Amygdala (tissue), 56 donors: Measurements from ENCODE around the gene PPP1R27.

Experiments used
- DNase-seq, 56 donors: peaks; one replicate each; lab custom pipeline; 2025; lab: John Stamatoyannopoulos, UW

Gene PPP1R27

GRCh38 chr17:81823820-81824550 is 10.9 kb downstream of the PPP1R27 start:
- no peak for DNase-seq

DNA sequence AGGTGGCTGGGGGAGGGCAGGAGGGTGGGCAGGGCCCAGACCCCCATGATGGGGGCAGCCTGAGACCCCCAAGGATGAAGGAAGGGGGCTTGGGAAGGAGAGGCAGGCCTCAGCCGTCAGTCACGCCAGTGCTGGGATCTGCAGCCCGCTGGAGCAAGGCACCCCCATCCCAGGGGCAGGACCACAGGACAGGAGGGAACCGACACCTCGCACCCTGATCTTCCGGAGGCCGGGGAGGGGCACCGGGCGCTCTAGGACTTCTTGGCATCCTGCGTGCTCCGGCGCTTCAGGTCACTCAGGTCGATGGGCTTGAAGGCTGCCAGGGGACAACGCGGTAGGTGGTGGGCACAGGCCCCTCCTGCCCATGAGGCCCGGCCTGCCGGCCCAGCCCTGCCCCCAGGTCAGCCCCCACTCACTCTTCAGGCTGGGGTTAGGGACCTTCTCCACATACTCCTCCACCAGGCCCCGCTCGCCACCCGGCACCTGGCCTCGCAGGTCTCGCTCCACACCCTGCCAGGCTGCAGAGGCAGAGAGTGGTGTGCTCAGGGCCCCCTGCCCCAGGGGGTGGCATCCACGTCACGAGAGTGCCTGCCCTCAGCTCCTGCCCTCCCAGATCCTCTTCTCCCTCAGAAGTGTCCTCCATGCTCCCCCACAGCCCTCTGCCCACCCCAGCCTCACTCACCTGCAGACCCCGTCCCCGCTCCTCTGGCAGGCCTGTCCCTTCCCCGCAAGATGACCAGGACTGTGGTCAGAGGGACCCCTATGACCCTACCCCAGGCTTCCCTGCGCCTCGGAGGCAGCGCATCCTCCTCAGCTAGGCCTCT is 11.6 kb downstream of the PPP1R27 start:
- no peak for DNase-seq

- DNase-seq = no peak
Measured at GRCh38 chr17:81822312-81822637, 12.6 kb downstream of the PPP1R27 start.

GRCh38 chr17:81821603-81822311 is 13.1 kb downstream of the PPP1R27 start:
- peak in 44 of 56 donors; percentile 5 to 77 (median 37) for DNase-seq

DNA sequence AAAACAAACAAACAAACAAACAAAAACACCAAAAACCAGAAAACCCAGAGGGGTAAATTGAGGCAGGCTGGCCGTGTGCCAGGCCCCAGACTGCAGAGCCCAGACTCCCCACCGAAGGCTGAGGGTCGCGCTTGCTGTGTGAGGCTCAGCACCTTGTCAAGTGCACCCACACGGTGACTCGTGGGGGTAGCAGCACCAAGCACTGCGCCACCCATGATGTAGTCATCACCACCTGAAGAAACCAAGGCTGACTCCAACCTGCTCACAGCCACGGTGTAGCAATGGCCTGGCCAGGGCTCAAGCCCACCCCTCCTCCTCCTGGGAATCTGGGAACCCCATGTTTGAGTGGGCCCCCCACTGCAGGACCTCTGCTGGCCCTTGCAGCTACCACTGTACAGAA is 13.7 kb downstream of the PPP1R27 start:
- no peak for DNase-seq

DNA sequence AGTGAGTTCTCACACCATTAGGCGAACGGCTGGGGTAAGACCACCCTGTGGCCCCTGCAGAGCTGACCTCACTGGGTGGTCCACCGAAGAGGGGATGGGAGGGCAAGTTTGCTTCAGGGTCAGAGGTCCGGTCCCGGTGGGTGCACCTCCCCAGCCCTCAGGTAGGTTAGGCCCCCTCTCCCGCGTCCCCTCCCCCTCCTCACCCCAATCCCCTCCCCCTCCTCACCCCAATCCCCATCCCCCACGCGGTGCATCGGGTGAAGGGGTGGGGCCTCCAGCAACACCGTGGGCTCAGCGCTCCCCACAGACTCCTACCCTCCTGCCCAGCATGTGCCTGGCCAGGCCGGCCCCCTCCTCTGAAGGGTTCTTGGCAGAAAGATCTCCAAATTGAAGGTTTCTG is 15.1 kb downstream of the PPP1R27 start:
- no peak for DNase-seq

GRCh38 chr17:81817758-81818147 is 17.1 kb downstream of the PPP1R27 start:
- no peak for DNase-seq

DNA sequence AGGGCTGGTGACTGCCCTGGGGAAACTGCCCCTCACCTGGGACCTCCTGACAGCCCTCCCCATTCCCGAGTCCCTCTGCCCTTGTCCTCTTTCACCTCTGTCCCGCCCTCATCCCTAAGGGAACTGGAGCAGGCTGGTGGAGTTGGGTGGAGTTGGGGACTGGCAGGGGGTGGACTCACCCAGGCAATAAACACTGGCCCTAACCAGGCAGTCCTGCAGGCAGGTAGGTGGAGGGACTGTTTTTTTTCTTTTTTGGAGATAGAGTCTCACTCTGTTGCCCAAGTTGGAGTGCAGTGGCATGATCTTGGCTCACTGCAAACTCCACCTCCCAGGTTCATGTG is 19.2 kb downstream of the PPP1R27 start:
- no peak for DNase-seq

DNA sequence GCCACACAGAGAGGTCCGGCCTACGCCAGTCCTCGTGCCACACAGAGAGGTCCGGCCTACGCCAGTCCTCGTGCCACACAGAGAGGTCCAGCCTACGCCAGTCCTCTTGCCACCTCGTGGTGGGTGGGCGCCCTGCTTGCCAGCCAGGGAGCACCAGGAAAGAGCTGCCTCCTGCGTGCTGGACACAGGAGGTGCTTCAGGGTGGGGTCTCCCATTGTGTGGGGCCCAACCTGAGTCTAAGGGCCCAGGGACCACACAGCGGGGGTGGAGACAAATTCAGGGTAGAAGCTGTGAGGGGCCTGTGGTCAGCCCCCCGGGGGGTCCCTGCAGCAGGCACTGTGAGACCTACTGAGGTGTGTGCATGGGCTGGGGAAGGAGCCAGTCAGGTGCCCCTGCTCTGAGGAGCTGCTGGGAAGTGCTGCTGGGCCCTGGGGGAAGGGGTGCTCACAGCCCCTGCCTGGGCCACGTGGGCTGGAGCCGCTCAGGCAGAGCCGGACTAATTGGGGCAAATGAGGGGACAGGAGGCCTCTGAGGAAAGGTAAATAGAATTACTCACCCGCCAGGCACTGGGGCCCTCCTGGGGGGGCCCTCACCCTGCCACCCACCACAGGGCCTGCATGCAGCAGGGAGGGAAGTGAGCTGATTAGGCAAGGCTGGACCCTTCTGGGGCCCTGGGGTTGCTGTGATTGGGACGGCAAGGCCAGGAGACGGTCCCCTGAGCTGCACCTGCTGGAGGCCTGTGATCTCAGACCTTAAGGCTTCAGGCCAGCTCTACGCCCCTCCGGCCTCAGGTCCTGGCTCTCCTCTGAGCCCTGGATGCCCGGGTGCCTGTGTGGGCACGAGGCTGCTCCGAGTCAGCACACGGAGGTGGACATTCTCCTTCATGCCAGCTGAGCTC is 19.9 kb downstream of the PPP1R27 start:
- DNase-seq = no peak

DNA sequence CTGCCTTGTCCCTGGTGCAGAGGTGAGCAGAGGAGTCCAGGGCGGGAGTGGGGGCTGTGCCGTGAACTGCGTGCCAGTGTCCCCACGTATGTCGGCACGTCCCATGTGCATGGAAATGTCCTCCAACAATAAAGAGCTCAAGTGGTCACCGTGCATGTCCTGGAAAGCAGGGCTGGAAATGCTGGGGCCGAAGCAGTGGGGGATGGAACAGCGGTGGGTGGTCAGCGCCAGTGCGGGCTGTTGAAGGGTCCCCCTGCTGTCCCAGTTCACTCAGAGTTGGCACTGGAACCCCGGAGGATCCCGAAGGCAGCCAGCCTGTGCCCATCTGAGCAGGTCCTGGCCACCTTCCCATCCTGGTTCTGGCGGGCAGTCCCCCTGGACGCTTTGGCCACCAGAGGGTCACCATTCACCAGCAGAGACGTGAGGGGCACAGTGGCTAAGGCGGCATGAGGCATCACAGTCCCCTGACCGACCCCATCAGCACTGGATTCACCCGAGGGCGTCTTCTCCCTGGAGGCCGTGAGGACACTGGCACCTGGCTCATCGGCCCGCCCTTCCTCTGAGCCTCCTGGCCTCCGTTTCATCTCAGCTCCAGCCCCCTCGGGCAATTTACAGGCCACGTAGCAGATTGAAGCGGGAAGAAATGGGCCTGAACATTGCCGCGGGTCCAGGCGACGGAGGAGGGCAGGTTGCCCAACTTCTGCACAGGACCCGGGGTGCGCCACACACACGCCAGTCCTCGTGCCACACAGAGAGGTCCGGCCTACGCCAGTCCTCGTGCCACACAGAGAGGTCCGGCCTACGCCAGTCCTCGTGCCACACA is 20.8 kb downstream of the PPP1R27 start:
- DNase-seq = no peak

GRCh38 chr17:81813371-81813684 is 21.5 kb downstream of the PPP1R27 start:
- no peak for DNase-seq

DNA sequence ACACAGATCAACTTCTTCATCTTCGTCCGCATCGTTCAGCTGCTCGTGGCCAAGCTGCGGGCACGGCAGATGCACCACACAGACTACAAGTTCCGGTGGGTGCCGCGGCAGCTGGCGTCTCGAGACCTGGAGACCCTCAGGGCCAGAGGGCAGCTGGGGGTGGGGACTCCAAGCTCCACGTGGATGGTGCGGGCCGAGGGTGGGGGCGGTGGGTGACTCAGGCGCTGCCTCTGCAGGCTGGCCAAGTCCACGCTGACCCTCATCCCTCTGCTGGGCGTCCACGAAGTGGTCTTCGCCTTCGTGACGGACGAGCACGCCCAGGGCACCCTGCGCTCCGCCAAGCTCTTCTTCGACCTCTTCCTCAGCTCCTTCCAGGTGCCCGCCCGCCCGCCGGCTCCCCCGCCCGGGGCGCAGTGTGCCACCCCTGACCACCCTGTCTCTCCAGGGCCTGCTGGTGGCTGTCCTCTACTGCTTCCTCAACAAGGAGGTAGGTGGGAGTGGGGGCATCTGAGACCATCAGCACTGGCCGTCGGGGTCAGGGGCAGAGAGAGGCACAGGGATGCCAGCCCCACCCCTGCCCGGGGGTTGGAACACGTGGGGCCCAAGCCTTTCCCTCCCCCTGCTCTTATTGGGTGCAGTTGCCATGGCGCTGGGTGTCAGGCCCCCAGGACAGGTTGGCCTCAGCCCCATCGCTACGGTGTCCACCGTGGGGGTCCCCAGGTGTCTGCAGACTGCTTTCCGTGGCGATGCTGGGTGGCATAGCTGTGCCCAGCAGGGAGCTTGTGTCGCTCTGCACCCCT is 22.1 kb downstream of the PPP1R27 start:
- DNase-seq = no peak

- DNase-seq = no peak
Measured at GRCh38 chr17:81811705-81812570, 22.9 kb downstream of the PPP1R27 start.

DNA sequence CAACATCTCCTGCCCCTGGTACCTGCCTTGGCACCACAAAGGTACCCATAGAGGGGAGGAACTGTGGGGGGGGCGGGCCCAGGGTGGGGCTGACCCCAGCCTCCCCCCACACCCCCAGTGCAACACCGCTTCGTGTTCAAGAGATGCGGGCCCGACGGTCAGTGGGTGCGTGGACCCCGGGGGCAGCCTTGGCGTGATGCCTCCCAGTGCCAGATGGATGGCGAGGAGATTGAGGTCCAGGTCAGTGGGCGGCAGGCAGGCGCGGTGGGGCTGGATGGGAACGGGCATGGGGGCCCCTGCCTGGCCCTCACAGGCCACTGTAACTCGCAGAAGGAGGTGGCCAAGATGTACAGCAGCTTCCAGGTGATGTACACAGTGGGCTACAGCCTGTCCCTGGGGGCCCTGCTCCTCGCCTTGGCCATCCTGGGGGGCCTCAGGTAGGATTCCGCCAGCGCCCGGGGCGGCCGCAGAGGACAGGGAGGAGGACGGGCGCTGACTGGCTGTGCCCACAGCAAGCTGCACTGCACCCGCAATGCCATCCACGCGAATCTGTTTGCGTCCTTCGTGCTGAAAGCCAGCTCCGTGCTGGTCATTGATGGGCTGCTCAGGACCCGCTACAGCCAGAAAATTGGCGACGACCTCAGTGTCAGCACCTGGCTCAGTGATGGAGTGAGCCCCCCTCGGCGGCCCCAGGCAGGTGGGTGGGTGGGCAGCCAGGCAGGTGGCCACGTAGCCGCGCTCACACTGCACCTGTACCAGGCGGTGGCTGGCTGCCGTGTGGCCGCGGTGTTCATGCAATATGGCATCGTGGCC is 23.8 kb downstream of the PPP1R27 start:
- no peak for DNase-seq

GRCh38 chr17:81810476-81810875 is 24.4 kb downstream of the PPP1R27 start:
- no peak for DNase-seq

- DNase-seq = no peak
Measured at GRCh38 chr17:81809556-81809998, 25.3 kb downstream of the PPP1R27 start.
